WTC11 (cell line): ENCODE measurements around the gene UVRAG. TPM values are rescaled to one million over a fixed set of nuclear protein-coding genes. Genes with fewer than 3 reads are reported as not detected.

Experiments used
- ATAC-seq: fragments of 200-7000 bp; cut with Tn5 transposase; 2 replicates; pipeline ENCODE4 v1.10.0; 2021; ENCODE audit warnings: mild to moderate bottlenecking, moderate library complexity
- CTCF ChIA-PET: fragments of 300-600 bp; sonication (Branson Sonifier 250); formaldehyde crosslinking; loops from one replicate; lab custom pipeline; 2021; ENCODE audit warnings: antibody characterized with exemption; lab: Charles Lee
- POLR2A ChIA-PET: fragments of 350-600 bp; sonication (Branson Sonifier 250); formaldehyde crosslinking; loops from one replicate; lab custom pipeline; 2021; ENCODE audit warnings: antibody characterized with exemption; lab: Charles Lee
- DNase-seq: peaks from one replicate; pipeline ENCODE4 v3.0.0; 2021; ENCODE audit warnings: low spot score
- H3K27ac Mint-ChIP-seq: 2 replicates; pipeline ENCODE4 v1.8.0; 2021; ENCODE audit warnings: mixed read lengths
- H3K27me3 Mint-ChIP-seq: 2 replicates; pipeline ENCODE4 v1.8.0; 2021; ENCODE audit warnings: low read depth, mild to moderate bottlenecking, moderate library complexity, mixed read lengths
- H3K36me3 Mint-ChIP-seq: 2 replicates; pipeline ENCODE4 v1.8.0; 2021; ENCODE audit warnings: mixed read lengths
- H3K4me1 Mint-ChIP-seq: 2 replicates; pipeline ENCODE4 v1.8.0; 2022; ENCODE audit warnings: mixed read lengths
- H3K4me3 Mint-ChIP-seq: 2 replicates; pipeline ENCODE4 v1.8.0; 2021; ENCODE audit warnings: mild to moderate bottlenecking, moderate library complexity, mixed read lengths
- H3K9me3 Mint-ChIP-seq: 2 replicates; pipeline ENCODE4 v1.8.0; 2021; ENCODE audit warnings: mixed read lengths
- ELF4 ChIP-seq: sonication (generic); formaldehyde crosslinking; IDR thresholded peaks from 2 replicates; pipeline ENCODE4 v1.8.1; 2022; ENCODE audit warnings: low read depth, mild to moderate bottlenecking, moderate library complexity, missing genetic modification reagents
- FOXK1 ChIP-seq: sonication (generic); formaldehyde crosslinking; IDR thresholded peaks from 2 replicates; pipeline ENCODE4 v1.8.0; 2022; ENCODE audit warnings: mild to moderate bottlenecking, moderate library complexity, missing genetic modification reagents
- GABPB1 ChIP-seq: sonication (generic); formaldehyde crosslinking; IDR thresholded peaks from 2 replicates; pipeline ENCODE4 v1.8.1; 2023; ENCODE audit warnings: mild to moderate bottlenecking, missing genetic modification reagents
- IRF2 ChIP-seq: sonication (generic); formaldehyde crosslinking; IDR thresholded peaks from 2 replicates; pipeline ENCODE4 v1.8.0; 2022; ENCODE audit warnings: low read depth, missing genetic modification reagents, borderline replicate concordance
- JAZF1 ChIP-seq: fragments of 250-450 bp; sonication (Bioruptor Pico); IDR thresholded peaks from 2 replicates; pipeline ENCODE4 v1.9.0; 2021; ENCODE audit warnings: moderate library complexity, mild to moderate bottlenecking, inconsistent platforms
- MYBL2 ChIP-seq: sonication (generic); formaldehyde crosslinking; IDR thresholded peaks from 2 replicates; pipeline ENCODE4 v1.8.1; 2023; ENCODE audit warnings: mild to moderate bottlenecking, moderate library complexity, missing genetic modification reagents
- RELA ChIP-seq: sonication (generic); formaldehyde crosslinking; IDR thresholded peaks from 2 replicates; pipeline ENCODE4 v1.8.1; 2022; ENCODE audit warnings: missing genetic modification reagents, mild to moderate bottlenecking, borderline replicate concordance
- TEAD4 ChIP-seq: sonication (generic); formaldehyde crosslinking; IDR thresholded peaks from 2 replicates; pipeline ENCODE4 v1.8.0; 2022; ENCODE audit warnings: mild to moderate bottlenecking, missing genetic modification reagents
- ZNF121 ChIP-seq: sonication (generic); formaldehyde crosslinking; IDR thresholded peaks from 2 replicates; pipeline ENCODE4 v1.8.0; 2023; ENCODE audit warnings: missing genetic modification reagents
- ZNF219 ChIP-seq: sonication (generic); formaldehyde crosslinking; IDR thresholded peaks from 2 replicates; pipeline ENCODE4 v1.8.0; 2023; ENCODE audit warnings: missing genetic modification reagents, mild to moderate bottlenecking, borderline replicate concordance
- total RNA-seq: library from RNA; stranded (reverse); gene quantifications from 3 replicates; pipeline ENCODE4 v1.2.3, GENCODE V29; 2021
- TF ChIP-seq, protein P1 (sequence below): sonication (generic); formaldehyde crosslinking; IDR thresholded peaks from 2 replicates; pipeline ENCODE4 v1.8.0; 2022; ENCODE audit warnings: mild to moderate bottlenecking, missing genetic modification reagents
- TF ChIP-seq, protein P2 (sequence below): sonication (generic); formaldehyde crosslinking; IDR thresholded peaks from 2 replicates; pipeline ENCODE4 v1.8.0; 2022; ENCODE audit warnings: mild to moderate bottlenecking, missing genetic modification reagents
- TF ChIP-seq, protein P3 (sequence below): sonication (generic); formaldehyde crosslinking; IDR thresholded peaks from 2 replicates; pipeline ENCODE4 v1.8.1; 2023; ENCODE audit warnings: mild to moderate bottlenecking, missing genetic modification reagents
- TF ChIP-seq, protein P4 (sequence below): sonication (generic); formaldehyde crosslinking; IDR thresholded peaks from 2 replicates; pipeline ENCODE4 v1.8.1; 2022; ENCODE audit warnings: low read depth, mild to moderate bottlenecking, moderate library complexity, missing genetic modification reagents, borderline replicate concordance
- TF ChIP-seq, protein P5 (sequence below): sonication (generic); formaldehyde crosslinking; IDR thresholded peaks from 2 replicates; pipeline ENCODE4 v1.8.0; 2023; ENCODE audit warnings: missing genetic modification reagents
- TF ChIP-seq, protein P6 (sequence below): sonication (generic); formaldehyde crosslinking; conservative IDR thresholded peaks from 2 replicates; pipeline ENCODE4 v1.8.1; 2023; ENCODE audit warnings: mild to moderate bottlenecking, low read depth, missing genetic modification reagents, moderate library complexity
- TF ChIP-seq, protein P7 (sequence below): sonication (generic); formaldehyde crosslinking; IDR thresholded peaks from 2 replicates; pipeline ENCODE4 v1.8.1; 2022; ENCODE audit warnings: missing genetic modification reagents, borderline replicate concordance
- TF ChIP-seq, protein P8 (sequence below): sonication (generic); formaldehyde crosslinking; IDR thresholded peaks from 2 replicates; pipeline ENCODE4 v1.8.1; 2023; ENCODE audit warnings: mild to moderate bottlenecking, missing genetic modification reagents, moderate library complexity

UVRAG gene
- total RNA-seq, 1 experiment from 2014 or later: 14.5 TPM

DNA sequence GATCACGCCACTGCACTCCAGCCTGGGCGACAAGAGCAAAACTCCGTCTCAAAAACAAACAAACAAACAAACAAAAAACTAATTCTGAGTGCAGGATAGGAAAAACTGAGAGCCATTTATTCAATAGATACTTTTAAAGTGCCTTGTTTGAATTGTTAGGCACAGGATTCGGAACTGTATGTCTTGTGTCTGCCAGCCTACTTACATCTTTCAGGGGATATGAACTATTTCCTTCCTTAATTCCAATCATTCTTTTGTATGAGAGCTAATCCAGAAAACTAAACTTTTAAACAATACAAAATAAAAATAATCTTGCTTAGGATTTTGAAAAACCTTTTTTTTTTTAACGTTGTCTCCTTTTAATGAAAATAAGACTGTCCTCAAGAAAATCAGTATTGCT, 12.6 kb downstream of the UVRAG start (continued):
- TF ChIP-seq, protein P1, sequence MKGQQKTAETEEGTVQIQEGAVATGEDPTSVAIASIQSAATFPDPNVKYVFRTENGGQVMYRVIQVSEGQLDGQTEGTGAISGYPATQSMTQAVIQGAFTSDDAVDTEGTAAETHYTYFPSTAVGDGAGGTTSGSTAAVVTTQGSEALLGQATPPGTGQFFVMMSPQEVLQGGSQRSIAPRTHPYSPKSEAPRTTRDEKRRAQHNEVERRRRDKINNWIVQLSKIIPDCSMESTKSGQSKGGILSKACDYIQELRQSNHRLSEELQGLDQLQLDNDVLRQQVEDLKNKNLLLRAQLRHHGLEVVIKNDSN (CRISPR knock-in tag): no peak
- TF ChIP-seq, protein P2, sequence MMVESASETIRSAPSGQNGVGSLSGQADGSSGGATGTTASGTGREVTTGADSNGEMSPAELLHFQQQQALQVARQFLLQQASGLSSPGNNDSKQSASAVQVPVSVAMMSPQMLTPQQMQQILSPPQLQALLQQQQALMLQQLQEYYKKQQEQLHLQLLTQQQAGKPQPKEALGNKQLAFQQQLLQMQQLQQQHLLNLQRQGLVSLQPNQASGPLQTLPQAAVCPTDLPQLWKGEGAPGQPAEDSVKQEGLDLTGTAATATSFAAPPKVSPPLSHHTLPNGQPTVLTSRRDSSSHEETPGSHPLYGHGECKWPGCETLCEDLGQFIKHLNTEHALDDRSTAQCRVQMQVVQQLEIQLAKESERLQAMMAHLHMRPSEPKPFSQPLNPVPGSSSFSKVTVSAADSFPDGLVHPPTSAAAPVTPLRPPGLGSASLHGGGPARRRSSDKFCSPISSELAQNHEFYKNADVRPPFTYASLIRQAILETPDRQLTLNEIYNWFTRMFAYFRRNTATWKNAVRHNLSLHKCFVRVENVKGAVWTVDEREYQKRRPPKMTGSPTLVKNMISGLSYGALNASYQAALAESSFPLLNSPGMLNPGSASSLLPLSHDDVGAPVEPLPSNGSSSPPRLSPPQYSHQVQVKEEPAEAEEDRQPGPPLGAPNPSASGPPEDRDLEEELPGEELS (CRISPR knock-in tag): no peak
- TF ChIP-seq MYBL2 (CRISPR knock-in tag): no peak
- TF ChIP-seq ZNF121 (CRISPR knock-in tag): no peak
- TF ChIP-seq, protein P3, sequence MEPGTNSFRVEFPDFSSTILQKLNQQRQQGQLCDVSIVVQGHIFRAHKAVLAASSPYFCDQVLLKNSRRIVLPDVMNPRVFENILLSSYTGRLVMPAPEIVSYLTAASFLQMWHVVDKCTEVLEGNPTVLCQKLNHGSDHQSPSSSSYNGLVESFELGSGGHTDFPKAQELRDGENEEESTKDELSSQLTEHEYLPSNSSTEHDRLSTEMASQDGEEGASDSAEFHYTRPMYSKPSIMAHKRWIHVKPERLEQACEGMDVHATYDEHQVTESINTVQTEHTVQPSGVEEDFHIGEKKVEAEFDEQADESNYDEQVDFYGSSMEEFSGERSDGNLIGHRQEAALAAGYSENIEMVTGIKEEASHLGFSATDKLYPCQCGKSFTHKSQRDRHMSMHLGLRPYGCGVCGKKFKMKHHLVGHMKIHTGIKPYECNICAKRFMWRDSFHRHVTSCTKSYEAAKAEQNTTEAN: no peak
- no peak for TF ChIP-seq TEAD4
- TF ChIP-seq, all 79 proteins: peak for 0

DNA sequence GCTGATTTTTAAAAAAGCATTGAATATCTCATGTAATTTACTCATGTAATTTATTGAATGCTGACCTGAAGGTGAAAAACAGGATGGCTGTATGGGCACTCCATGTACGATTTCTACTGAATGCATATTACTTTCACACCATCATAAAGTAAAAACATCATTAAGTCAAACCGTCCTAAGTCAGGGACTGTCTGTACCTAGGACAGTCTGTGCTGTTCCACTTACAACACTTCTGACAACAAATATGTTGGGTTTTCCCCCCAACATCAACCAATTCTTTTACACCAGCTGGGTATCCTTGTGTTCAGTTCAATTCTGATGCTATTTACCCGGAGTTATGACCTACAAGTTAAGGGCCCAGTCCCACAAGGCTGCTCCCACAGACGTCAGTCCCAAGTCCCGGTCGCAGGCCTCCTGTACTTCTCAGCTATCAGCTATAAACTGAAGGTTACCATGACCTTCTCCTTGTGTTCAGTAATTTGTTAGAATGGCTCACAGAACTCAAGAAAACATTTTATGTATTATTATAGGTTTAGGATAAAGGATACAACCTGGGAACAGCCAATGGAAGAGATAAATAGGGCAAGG, 17.0 kb downstream of the UVRAG start:
- TF ChIP-seq GABPB1 (CRISPR knock-in tag) (no peak), RELA (CRISPR knock-in tag) (no peak), ZNF219 (CRISPR knock-in tag) (no peak), JAZF1 (no peak), IRF2 (CRISPR knock-in tag) (no peak)
- TF ChIP-seq, protein P4, sequence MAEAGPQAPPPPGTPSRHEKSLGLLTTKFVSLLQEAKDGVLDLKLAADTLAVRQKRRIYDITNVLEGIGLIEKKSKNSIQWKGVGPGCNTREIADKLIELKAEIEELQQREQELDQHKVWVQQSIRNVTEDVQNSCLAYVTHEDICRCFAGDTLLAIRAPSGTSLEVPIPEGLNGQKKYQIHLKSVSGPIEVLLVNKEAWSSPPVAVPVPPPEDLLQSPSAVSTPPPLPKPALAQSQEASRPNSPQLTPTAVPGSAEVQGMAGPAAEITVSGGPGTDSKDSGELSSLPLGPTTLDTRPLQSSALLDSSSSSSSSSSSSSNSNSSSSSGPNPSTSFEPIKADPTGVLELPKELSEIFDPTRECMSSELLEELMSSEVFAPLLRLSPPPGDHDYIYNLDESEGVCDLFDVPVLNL (CRISPR knock-in tag): no peak
- TF ChIP-seq, protein P5, sequence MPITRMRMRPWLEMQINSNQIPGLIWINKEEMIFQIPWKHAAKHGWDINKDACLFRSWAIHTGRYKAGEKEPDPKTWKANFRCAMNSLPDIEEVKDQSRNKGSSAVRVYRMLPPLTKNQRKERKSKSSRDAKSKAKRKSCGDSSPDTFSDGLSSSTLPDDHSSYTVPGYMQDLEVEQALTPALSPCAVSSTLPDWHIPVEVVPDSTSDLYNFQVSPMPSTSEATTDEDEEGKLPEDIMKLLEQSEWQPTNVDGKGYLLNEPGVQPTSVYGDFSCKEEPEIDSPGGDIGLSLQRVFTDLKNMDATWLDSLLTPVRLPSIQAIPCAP (CRISPR knock-in tag): no peak
- ATAC-seq (no peak), DNase-seq (no peak)
- Mint-ChIP-seq H3K4me1 (peaks cover 4% of the 10 kb centered on the region; the same call in 1 of the 2 replicates), H3K36me3 (peaks cover 17% of the 10 kb centered on the region), H3K27ac (no peak overlapping the region), H3K4me3 (no peak overlapping the region), H3K27me3 (no peaks in the 10 kb centered on the region), H3K9me3 (peaks cover 19% of the 10 kb centered on the region)
- CTCF ChIA-PET: interaction anchor here (0.7 to 1.4 kb wide), 2 partner anchors 18 to 34 kb away, joined by 3 to 5 read pairs; partner anchors contain the start of gene UVRAG
- POLR2A ChIA-PET: no interaction called here

DNA sequence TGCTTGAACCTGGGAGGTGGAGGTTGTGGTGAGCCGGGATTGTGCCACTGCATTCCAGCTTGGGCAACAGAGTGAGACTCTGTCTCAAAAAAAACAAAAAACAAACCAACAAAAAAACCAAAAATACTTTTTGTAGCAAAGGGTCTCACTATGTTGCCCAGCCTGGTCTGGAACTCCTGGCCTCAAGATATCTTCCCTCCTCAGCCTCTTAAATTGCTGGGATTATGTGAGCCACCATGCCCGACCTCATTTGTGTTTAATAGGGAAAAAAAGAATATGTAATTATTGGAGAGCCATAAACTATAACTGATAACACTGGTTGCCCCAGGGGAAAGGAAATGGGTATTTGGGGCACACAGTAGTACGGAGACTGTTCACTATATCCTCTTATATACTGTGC, 19.7 kb downstream of the UVRAG start:
- ATAC-seq: no peak
- H3K27me3 Mint-ChIP-seq: no peaks in the 10 kb centered on the region
- H3K4me1 Mint-ChIP-seq: peaks cover under 1% of the 10 kb centered on the region
- POLR2A ChIA-PET: no interaction called here
- H3K4me3 Mint-ChIP-seq: no peak overlapping the region
- no peak overlapping the region for H3K27ac Mint-ChIP-seq
- DNase-seq: no peak
- peaks cover 19% of the 10 kb centered on the region for H3K9me3 Mint-ChIP-seq
- peaks cover 17% of the 10 kb centered on the region for H3K36me3 Mint-ChIP-seq
- CTCF ChIA-PET: interaction anchor here (0.7 kb wide), 1 partner anchor 33 kb away, joined by 3 read pairs; no protein-coding TSS in a partner anchor
- TF ChIP-seq, protein P6, sequence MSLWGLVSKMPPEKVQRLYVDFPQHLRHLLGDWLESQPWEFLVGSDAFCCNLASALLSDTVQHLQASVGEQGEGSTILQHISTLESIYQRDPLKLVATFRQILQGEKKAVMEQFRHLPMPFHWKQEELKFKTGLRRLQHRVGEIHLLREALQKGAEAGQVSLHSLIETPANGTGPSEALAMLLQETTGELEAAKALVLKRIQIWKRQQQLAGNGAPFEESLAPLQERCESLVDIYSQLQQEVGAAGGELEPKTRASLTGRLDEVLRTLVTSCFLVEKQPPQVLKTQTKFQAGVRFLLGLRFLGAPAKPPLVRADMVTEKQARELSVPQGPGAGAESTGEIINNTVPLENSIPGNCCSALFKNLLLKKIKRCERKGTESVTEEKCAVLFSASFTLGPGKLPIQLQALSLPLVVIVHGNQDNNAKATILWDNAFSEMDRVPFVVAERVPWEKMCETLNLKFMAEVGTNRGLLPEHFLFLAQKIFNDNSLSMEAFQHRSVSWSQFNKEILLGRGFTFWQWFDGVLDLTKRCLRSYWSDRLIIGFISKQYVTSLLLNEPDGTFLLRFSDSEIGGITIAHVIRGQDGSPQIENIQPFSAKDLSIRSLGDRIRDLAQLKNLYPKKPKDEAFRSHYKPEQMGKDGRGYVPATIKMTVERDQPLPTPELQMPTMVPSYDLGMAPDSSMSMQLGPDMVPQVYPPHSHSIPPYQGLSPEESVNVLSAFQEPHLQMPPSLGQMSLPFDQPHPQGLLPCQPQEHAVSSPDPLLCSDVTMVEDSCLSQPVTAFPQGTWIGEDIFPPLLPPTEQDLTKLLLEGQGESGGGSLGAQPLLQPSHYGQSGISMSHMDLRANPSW (CRISPR knock-in tag): no peak
- TF ChIP-seq, protein P7, sequence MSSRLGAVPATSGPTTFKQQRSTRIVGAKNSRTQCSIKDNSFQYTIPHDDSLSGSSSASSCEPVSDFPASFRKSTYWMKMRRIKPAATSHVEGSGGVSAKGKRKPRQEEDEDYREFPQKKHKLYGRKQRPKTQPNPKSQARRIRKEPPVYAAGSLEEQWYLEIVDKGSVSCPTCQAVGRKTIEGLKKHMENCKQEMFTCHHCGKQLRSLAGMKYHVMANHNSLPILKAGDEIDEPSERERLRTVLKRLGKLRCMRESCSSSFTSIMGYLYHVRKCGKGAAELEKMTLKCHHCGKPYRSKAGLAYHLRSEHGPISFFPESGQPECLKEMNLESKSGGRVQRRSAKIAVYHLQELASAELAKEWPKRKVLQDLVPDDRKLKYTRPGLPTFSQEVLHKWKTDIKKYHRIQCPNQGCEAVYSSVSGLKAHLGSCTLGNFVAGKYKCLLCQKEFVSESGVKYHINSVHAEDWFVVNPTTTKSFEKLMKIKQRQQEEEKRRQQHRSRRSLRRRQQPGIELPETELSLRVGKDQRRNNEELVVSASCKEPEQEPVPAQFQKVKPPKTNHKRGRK: no peak
- no peak for TF ChIP-seq FOXK1 (CRISPR knock-in tag)
- TF ChIP-seq MYBL2 (CRISPR knock-in tag): no peak
- no peak for TF ChIP-seq ZNF121 (CRISPR knock-in tag)
- TF ChIP-seq ELF4 (CRISPR knock-in tag): no peak
- TF ChIP-seq, protein P8, sequence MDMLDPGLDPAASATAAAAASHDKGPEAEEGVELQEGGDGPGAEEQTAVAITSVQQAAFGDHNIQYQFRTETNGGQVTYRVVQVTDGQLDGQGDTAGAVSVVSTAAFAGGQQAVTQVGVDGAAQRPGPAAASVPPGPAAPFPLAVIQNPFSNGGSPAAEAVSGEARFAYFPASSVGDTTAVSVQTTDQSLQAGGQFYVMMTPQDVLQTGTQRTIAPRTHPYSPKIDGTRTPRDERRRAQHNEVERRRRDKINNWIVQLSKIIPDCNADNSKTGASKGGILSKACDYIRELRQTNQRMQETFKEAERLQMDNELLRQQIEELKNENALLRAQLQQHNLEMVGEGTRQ: no peak
- TF ChIP-seq, protein P3: no peak
- TF ChIP-seq, protein P5 (CRISPR knock-in tag): no peak
